8988T (cell line): ENCODE results near the gene APBB2.

Experiments used
- DNase-seq: peaks from one replicate; pipeline ENCODE4 v3.0.0; 2011

The APBB2 gene

DNA sequence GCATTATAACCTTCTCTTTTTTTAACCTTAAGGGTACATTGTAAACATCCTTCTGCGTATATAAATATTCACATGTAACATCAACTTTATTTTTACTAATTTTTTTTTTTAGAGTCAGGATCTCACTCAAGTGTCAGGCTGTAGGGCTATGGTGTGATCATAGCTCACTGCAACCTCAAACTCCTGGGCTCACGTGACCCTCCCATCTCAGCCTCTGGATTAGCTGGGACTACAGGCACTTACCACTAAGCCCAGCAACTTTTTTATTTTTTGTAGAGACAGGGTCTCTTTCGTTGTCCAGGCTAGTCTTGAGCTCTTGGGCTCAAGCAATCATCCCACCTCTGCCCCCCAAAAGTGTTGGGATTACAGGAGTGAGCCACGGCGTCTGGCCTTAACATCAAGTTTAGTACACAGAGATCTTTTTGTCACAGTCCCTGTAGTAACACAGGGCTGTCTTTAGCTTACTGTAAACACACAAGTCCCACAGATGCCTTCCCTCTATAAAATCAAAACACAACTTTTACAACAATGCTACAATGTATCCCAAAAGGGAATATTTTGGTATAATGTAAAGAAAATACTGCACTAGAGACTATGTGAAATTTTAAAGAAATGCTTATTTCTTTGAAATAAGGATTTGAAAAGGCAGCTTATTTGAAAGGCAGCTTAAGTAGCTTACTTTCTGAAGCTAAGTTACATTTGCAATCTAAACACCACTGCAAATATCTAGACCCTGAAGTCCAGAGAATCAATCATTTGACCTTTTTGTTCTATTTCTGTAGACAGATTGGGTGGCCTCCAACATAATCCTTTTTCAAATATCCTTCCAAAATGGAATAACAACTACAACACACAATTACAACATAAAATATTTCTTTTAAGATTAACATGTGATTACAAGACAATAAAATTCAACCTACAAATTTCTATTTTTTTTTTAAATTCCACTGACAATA lies 116.0 kb downstream of the APBB2 start:
- DNase-seq: no peak

DNA sequence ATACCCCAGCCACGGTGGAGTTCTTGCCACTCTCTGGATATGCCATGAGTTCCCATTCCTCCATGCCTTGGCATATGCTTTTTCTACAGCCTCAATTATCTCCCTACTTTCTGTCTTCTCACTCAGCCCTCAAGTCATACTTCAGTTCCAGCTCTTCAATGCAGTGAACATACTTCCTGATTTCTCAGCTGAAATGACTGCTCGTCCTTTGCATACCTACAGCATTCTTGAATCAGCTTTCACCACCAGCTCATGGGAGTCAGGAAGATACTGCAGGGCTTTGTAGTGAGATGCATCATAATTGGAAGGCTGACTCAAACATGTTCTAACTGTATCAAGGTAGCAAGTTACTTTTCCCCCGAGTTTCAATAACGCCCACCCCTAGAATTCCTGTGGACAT lies 118.4 kb downstream of the APBB2 start:
- no peak for DNase-seq

DNA sequence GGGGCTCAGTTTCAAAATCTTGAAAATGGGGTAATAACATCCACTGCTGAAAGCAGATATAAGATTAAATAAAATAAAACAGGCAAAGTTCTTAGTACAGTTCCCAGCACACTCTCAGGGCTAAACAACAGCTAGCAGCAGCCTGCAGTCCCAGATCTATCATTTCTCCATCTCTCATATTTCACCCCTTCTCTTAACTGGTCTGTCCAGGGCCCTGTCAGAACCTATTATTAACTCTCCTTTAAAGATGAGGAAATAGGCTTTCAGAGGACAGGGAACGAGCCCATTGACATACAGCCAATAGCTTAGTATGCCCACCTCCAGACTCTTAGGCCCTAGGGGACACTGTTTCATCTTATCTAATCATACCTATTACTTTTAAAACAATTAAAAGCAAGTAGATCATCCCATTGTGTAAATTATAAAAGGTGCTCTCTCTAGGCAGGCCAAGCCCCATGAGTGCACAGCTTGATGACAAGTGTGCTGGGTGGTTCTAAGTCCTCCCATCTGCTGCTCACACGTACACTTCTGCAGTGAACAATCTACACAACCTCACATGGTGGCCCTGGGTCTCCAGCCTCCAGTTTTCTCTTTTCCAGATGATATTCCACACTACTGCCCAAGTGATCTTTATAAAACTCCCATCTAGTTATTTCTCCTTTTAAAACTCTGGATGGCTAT lies 119.0 kb downstream of the APBB2 start:
- no peak for DNase-seq

DNA sequence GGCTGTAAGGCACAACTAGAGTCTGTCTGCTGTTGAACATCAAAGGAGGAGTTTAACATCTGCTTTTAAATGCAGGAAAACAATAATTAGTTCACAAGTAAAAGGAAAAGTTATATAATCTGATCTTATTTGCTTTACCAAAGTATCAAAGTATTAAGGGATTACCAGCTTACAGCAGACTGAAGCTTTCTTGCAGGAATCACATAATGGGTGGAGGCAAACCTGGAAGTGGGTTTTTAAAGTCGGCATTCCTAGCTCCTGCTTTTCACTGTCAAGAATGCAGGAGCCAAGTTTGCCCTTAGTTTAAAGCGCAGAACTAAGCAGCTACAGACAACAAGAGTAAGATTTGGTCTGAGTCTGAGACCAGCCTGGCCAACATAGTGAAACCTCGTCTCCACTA lies 122.2 kb downstream of the APBB2 start:
- DNase-seq: no peak

DNA sequence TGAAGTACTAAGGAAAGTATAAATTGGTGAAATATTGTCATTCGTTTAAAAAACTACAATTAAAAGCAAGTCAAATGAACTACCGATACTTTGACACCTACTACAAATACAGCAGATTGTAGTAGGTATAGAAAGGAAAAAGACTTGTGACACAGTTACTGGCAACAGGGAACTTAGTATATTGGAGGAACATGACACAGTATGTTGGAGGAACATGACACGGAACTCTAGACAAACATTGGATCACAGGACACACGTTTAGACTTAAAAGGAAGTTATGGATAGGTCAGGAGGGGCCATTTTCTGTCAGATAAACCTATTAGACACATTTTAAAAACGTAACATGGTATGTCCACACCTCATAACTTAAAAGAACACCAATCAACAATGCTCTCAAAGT lies 132.5 kb downstream of the APBB2 start:
- no peak for DNase-seq

DNA sequence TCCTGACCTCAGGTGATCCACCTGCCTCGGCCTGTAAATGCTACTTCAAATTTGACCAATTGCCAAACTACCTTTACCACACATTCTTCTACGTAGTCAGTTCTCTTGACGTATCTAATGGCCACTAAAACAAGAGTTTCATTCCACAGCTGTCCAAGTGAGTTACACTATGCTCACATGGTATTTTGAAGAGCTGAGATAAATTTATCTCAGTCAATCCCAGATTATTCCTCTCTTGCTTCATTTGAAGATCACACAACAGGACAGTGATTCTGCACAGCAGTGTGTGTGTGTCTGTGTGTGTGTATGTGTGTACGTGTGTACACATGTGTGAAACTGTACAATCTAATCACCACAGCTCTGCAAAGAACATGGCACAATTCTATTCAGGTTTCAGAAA lies 133.4 kb downstream of the APBB2 start:
- DNase-seq: no peak

DNA sequence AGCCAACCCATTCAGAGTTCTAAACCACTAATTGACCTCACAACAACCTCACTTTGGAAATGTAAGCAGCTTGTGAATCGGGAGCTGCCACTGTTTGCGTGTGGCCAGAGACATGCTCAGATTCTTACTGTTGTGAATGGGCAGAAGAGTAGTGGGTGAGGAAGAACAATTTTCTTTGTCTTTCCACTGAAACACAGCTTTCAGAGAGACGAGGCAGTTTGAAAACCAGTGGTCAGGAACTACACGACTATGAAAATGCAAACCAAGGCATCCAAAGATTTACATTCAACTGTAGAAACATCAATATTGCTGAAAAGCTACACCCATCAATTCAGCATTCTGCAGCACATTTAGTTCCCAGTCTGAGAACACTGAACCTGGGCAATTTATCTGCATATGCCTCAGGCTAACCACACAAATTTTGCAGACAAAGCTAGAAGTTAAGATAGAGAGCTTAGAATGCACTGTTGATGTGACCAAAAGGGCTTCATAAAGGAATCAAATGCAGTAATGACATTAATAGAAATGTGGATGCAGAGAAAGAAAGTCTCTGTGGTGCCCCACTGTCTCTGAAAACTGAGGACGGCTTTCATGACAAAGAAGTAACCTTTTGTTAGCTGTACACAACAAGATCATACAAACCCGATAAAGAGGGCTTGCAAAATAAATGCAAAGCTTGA lies 134.3 kb downstream of the APBB2 start:
- DNase-seq: no peak

DNA sequence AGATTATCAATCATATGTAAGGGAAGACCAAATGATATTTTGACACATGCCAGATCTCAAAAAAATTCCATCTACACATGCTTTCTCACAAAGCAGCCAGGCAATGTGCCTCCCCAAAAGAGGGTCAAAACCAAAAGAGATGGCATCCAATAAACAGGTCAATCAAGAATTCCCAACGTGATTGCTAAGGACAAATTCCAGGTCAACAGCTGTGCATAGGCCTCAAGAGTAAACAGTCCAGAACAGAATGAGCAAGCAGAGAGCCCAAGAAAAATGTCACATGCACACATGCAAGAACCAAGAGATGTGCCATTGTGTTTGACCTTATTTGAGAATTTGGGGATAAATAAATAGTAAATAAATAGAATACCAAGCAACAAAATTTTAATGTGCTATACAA lies 136.7 kb downstream of the APBB2 start:
- no peak for DNase-seq

DNA sequence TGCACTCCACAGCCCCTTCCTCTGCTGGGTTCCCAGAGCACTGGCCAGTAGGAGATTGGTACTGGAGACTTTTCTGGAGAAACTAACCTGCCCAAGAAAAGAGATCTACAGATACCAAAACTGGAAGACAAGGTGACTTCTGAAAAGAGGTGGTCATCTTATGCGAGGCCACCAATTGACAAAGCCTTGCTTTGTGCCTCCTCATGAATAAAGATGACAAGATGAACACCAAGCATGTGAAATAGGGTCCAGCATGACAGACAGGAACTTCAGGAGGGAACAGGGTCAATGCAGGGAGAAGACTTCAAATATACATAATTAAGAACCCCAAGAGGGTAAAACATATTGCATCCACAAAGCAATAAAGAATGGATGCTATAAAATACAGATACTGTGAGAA lies 137.9 kb downstream of the APBB2 start:
- DNase-seq: no peak

DNA sequence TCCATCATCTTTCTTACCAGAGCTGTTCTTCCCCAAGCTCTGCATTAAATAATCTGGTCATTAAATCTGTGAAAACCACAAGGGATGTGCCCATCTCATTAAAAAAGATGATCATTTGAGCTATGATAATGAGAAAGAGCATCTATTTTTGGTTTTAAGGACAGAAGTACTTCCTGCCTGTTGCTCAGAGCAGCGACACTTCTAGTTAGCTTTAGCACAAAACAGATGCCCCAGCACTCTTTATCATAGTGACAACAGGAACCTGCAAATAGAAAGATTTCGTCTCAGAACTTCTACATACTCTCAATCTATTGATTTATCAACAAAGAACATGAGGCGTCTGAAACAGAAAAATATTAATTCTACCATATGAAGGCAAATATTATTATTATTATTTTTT lies 140.1 kb downstream of the APBB2 start:
- DNase-seq: no peak

DNA sequence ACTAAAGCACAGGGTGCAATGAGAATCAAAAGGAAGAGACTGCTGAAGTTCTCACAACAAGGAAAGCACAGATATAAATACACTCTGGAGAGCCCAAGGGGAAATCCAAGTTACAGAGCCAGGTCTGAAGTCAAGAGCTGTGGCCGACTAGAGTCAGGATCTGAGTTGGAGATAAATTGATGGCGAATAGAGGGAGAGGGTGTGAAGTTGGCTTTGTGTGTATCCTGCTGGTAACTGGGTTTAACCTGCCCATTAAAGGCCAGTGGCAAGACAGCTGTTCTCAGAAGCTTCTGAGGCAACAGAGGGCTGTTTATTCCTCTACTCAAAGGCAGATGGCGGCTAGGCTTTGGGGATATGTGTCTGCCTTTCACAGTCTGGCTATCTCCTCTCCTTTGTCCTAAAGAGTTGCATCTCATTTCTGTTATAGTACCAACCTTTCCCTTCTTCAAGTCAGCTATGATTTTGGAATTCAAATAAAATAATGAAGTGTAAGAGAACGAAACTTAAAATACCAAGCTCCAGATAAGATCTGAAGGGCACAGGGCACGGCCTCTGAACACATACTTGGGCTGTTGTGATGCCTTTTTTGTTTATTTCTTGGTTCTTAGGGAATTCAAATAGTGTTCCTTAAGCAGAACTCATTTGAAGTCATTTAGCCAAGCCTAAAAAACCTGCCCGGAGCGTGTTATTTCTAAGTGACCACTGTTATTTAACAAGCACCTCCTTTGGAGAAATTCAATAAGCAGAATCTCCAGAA lies 142.1 kb downstream of the APBB2 start:
- no peak for DNase-seq

DNA sequence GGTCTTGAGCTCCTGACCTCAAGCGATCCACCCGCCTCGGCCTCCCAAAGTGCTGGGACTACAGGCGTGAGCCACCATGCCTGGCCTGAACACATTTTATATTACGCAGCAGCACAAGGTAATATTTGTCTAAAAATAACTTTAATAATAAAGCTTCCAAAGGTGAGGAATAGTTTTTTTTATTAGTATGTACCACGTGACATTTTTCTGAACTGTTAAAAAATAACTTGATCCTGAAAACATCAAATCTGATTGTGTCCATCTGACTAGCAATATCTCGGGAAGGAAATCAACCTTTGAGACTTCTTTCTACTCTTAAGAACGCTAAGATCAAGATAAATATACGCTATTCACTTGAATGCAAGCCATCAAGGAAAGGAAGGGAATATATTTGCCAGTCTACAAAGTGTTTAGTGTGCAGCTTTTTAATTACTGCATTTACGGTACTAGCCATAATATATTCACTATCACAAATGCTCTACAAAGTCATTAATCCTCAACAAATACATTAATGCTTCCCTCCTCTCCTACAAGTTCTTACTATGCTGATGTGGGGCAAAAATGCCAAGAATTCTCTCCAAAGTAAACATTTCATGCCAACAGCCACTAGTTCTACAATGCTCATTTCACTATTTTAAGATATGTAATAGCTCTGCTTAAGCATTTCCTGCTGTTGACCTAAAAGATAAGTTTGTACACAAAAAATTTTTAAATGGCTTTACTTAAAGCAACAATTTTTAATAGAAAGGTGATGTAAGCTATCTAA lies 143.6 kb downstream of the APBB2 start:
- no peak for DNase-seq

DNA sequence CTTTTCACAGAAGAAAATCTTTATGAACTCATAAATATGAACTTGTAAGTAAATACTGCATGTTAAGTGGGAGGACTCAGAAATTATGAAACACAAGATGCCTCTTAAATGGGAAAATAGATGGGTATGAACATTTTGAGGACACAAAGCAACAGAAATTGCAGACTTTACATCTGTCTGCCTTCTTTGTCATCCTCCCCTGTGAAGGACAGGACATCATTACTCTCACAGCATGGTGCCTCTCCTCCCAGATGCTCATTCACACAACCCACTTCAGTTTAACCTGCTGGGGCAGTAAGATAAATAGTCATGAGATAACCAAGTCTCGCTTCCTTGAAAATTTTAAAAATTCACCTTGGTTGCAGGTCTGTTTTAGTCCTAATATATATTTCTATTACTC lies 144.5 kb downstream of the APBB2 start:
- no peak for DNase-seq

DNA sequence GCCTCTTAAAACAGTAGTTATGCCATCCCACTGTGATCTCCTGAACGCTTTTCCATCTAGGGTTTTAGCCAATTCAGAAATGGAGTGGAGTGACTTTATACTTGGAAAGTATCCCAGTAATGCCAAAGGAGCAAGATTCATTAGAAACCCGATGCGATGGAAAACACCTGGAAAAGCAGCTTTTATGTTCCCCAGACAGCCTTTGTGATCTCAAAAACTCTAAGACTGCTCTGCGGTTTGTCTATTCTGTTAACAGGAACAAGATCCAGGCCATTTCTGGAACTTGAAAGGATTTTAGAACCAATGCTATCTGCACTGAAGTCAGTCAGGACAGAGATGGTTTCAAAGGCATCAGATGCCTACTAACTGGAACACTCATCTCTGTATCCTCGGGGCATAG lies 145.1 kb downstream of the APBB2 start:
- DNase-seq: no peak

DNA sequence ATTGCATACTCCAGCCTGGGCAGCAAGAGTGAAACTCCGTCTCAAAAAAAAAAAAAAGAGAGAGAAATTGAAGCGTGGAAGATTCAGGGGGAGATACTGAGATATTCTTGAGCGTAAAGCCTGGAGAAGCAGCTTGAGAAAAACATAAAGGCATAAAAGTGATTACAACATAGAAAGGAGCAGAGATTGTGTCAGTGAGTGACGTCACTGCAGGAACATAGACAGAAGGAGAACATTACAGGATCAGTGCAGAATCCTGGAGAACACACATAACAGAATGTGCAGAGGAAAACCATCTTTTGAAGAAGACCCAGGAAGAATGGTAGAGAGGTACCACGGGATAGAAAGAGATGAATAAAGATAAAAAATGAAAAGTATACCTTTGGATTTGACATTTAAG lies 147.0 kb downstream of the APBB2 start:
- no peak for DNase-seq

DNA sequence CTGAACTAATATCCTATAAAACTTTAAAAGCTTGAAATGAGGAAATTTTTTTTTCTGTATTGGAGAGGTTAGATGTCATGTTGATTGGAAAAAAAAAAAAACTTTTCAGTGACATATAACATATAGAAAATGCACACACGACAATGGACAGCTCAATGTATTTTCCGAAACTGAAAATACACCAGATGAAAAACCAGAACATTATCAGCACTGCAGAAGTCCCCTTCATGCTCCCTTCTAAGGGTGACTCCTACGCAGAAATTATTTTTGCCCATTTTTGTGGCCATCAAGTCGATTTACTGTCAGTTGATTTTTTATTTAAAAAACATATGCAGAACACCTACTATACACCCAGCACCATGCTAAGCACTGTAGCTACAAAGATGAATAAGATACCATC lies 148.3 kb downstream of the APBB2 start:
- no peak for DNase-seq

DNA sequence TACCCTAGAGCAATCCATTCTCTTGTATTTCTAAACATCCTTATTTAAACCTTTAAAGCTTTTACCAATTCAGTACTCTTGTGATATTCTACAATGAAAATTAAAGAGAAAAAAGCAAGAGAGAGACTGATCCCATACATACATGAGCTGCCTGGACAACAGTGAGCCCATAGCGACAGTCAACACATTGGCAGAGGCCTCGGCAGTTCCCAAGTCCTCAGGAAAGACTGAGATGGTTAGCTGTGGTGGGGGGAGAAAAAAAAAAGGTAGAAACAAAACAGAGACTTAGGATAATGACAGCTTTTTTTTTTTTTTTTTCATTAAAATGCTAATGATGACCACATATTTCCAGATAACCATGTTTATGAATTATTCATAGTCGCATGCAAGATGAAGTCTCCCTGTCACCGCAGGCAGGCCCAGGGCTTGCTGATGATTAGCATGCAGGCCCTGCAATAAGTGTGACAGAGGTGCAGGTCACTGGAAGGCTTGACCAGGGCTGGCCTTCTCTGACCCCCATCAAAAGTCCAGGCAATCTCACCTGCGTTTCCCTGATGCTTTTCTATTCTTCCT lies 148.8 kb downstream of the APBB2 start:
- no peak for DNase-seq

DNA sequence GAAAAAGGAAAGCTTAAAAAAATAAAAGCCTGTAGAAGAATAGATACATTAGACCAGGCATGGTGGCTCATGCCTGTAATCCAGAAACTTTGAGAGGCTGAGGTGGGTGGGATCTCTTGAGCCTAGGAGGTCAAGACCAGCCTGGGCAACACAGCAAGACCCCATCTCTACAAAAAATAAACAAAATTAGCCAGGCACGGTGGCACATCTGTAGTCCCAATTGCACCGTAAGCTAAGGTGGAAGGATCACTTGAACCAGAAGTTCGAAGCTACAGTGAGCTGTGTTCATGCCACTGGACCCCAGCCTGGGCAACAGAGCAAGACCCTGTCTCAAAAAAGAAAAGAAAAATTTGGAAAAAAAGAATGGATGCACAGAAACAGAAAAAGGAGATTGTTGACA lies 149.4 kb downstream of the APBB2 start:
- DNase-seq: no peak

DNA sequence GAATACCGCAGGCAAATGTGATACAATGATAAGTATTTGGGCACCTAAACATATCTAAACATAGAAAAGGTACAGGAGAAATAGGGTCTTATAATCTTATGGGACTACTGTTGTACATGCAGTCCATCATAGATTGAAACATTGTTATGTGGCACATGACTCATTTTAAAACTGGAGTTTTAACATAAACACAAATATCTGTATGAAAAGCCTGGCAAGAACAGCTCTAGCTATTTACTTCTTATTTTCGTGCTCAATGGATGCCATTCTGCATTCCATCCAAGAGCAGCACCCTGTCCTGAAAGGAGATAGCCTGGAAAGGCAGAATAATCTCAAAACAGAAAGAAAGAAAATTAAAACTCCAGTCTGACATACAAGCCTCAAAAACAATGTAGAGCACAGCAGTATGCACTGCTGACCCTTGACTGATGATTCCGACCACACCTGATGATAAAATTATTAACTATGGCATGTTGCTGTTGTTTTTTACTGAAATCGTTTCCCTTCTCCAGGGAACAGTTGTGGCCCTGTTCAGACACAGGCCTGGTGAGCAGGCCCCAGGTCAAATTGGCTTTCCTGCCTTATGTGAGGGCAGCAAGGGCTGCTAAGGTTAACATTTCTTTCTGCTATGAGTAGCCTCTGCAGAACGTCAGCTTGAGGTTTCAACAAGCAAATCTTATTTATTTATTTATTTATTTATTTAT lies 152.7 kb downstream of the APBB2 start:
- DNase-seq: no peak

DNA sequence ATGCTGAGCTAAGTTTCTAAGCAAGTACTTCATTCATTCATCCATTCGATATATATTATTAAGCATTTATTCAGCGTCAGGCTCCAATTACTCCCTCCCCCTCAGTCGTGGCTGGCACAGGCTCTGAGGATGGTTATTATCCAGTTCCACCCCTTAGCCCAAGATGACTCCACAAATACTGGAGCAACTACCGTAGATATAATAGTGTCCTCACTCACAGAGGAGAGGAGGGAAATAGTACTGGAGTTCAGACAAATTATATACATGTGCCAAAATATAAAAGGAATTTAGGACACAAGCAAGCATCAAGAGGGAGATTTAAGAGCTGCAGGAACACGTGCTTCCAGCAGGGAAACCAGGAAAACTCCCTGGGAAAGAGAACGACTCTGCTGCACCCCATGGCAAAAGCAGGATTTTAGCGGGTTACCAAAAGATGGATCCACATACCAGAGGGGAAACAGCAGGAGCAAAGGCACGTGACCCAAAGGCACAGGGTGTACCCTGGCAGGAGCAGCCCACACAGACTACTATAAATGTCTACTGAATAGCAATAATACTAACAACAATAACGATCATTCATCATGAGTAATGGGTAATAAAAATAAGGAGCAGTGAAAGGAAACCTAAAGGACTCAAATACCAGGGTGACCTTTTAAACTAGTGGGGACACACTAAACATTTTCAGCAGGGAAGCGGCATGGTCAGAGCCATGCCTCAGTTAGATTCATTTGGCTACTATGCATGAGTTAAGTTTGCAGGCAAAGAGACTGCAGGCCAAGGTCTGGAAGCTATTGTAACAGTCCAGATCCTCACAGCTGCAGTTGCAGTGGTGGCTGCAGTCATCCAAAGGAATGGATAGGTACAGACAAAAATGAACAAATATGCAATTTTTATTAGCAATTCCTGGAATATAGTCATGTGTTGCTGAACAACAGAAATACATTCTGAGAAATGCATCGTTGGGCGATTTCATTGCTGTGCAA lies 153.7 kb downstream of the APBB2 start:
- no peak for DNase-seq
